ENCODE data around the gene NEURL1. TPM values are rescaled to one million over a fixed set of nuclear protein-coding genes. Genes with fewer than 3 reads are reported as not detected.

The NEURL1 gene
- total RNA-seq, 1 experiment from 2014 or later, result 4.8 TPM

DNA sequence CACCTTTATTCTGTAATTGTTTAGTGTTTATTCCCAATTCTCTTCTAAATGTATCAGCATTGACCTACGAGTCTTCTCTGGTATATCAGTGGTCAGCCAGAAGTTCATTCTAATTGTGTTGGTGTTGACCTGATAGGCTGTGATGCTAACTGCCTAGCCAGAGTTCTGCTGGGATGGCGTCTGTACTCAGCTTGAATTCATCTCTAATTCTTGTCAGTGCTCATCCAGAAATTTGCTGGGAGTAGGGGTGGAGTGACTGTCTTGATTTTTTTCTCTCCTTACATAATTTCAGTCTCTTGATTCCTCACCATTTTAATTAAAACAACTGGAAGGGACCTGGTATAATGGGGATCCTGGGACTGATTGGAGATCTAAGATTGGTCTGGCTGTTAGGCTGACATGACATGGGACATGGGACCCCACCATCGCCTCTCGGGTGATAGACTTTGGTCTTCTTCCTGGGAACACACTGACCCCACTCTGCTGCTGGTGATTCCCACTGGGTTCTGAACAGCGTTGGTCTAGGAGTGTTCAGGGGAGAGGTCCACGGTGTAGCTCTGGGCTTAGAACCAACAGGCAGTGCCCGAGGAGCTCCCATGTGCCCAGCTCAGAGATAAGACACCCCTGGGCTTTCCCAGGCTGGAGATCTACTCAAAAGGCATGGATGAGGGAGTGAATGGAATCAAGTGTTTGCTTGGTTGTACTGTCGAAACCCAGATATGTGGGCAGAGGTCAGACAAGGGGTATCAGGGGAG lies 3.8 kb downstream of the NEURL1 start:
- Histone ChIP-seq H2AFZ (no peak overlapping the region), H3F3A (ENCODE audit: insufficient read depth, low read depth) (no peaks in the 10 kb centered on the region; the same call in 1 of the 2 replicates), H3K9me2 (ENCODE audit: insufficient read depth) (no peaks in the 10 kb centered on the region), H3K4me1 (replicated peaks; ENCODE audit: insufficient read depth) (peaks cover 2% of the 10 kb centered on the region; the same call in 1 of the 2 replicates), H3K27me3 (ENCODE audit: insufficient read depth, low read depth) (no peaks in the 10 kb centered on the region; the same call in 1 of the 2 replicates), H3K36me3 (ENCODE audit: low read depth) (no peaks in the 10 kb centered on the region), H3K79me2 (ENCODE audit: low read depth) (no peaks in the 10 kb centered on the region), H3K4me2 (no peak overlapping the region), H3K9me3 (ENCODE audit: insufficient read depth, low read depth) (no peaks in the 10 kb centered on the region), H3K27ac (no peak overlapping the region), H4K20me1 (ENCODE audit: insufficient read depth) (no peaks in the 10 kb centered on the region), H3K4me3 (no peak overlapping the region)
- no TSS peak for BruUV-seq (replicated peaks)
- POLR2A ChIA-PET (ENCODE audit: unreplicated experiment), result no interaction called here
- CTCF ChIA-PET, result no interaction called here
- TF ChIP-seq EZH2 (IDR thresholded peaks at IDR 0.05; ENCODE audit: low read depth) (no peak), CTCF (conservative IDR thresholded peaks at IDR 0.05) (no peak)
- intact Hi-C loops (cut with micrococcal nuclease; ENCODE audit: unreplicated experiment), result loop anchor here (10.0 kb wide), 1 partner anchor 47 kb away; no protein-coding TSS in a partner anchor
- DNase-seq, result no peak

DNA sequence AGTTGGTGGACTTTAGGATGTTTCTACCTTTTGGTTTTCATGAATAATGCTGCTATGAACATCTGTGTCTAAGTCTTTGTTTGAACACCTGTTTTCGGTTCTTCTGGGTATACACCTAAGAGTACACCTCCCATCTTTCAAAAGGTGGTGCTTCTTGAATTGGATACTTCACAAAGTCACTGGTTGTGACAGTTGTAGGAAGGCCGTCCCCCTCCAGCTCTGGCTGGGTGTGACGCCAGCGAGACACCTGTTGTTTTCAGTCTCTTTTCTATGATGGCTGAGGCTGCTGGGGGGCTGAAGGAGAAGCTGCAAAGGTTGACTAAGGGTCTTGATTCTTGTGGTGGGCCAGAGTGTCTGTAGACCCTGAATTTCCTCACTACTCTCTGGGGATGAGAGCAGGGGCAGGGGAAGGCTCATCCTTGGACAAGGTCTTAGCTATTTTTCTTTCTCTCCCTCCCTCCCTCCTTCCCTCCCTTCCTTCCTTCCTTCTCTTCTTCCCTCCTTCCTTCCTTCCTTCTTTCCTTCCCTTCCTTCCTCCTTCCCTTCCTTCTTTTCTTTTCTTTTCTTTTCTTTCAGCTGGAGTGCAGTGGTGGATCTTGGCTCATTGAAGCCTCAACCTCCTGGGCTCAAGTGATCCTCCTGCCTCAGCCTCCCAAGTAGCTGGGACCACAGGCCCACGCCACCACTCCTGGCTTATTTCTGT lies 5.6 kb downstream of the NEURL1 start:
- no peaks in the 10 kb centered on the region for H4K20me1 ChIP-seq (ENCODE audit: insufficient read depth)
- intact Hi-C loops (cut with micrococcal nuclease; ENCODE audit: unreplicated experiment), result loop anchor here (10.0 kb wide), 1 partner anchor 46 kb away; no protein-coding TSS in a partner anchor
- no peak overlapping the region for H3K4me3 ChIP-seq
- POLR2A ChIA-PET (ENCODE audit: unreplicated experiment), result no interaction called here
- H3K4me1 ChIP-seq (replicated peaks; ENCODE audit: insufficient read depth), result peaks cover 3% of the 10 kb centered on the region; the same call in 1 of the 2 replicates
- no peak for DNase-seq
- no peak overlapping the region for H2AFZ ChIP-seq
- H3K27me3 ChIP-seq (ENCODE audit: insufficient read depth, low read depth), result no peaks in the 10 kb centered on the region; the same call in 1 of the 2 replicates
- H3F3A ChIP-seq (ENCODE audit: insufficient read depth, low read depth), result peaks cover 2% of the 10 kb centered on the region
- BruUV-seq (replicated peaks), result no TSS peak
- H3K9me3 ChIP-seq (ENCODE audit: insufficient read depth, low read depth), result no peaks in the 10 kb centered on the region
- no peaks in the 10 kb centered on the region for H3K9me2 ChIP-seq (ENCODE audit: insufficient read depth)
- CTCF ChIA-PET, result interaction anchor here (0.6 kb wide), 1 partner anchor 37 kb away, joined by 4 read pairs; no protein-coding TSS in a partner anchor
- TF ChIP-seq EZH2 (IDR thresholded peaks at IDR 0.05; ENCODE audit: low read depth) (no peak), CTCF (conservative IDR thresholded peaks at IDR 0.05) (no peak)
- H3K27ac ChIP-seq, result no peak overlapping the region
- H3K79me2 ChIP-seq (ENCODE audit: low read depth), result no peaks in the 10 kb centered on the region
- no peaks in the 10 kb centered on the region for H3K36me3 ChIP-seq (ENCODE audit: low read depth)
- H3K4me2 ChIP-seq, result no peak overlapping the region

DNA sequence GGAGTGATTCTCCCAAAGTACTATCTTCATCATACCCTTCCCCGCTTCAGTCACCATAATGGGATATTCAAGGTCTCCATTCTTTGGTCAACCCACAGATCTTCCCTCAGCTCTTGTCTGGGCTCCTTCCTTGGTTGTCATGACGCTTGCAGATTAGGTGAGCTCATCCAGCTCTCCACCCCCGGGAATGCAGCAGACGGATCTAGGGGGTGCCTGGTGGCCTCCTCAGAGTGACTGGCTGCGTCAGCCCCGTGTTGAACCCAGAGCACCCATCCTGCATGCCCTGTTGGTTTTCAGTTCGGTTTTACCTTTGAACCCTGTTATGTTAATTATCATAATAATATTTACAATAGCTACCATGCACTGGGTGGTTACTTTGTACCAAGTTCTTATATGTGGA lies 6.4 kb downstream of the NEURL1 start:
- Histone ChIP-seq H2AFZ (no peak overlapping the region), H4K20me1 (ENCODE audit: insufficient read depth) (no peaks in the 10 kb centered on the region), H3K27me3 (ENCODE audit: insufficient read depth, low read depth) (no peaks in the 10 kb centered on the region; the same call in 1 of the 2 replicates), H3K4me3 (no peak overlapping the region), H3K79me2 (ENCODE audit: low read depth) (no peaks in the 10 kb centered on the region), H3K36me3 (ENCODE audit: low read depth) (no peaks in the 10 kb centered on the region), H3K27ac (no peak overlapping the region), H3K4me1 (replicated peaks; ENCODE audit: insufficient read depth) (peaks cover 8% of the 10 kb centered on the region), H3F3A (ENCODE audit: insufficient read depth, low read depth) (peaks cover 10% of the 10 kb centered on the region), H3K9me3 (ENCODE audit: insufficient read depth, low read depth) (no peaks in the 10 kb centered on the region), H3K9me2 (ENCODE audit: insufficient read depth) (no peaks in the 10 kb centered on the region), H3K4me2 (no peak overlapping the region)
- no TSS peak for BruUV-seq (replicated peaks)
- intact Hi-C loops (cut with micrococcal nuclease; ENCODE audit: unreplicated experiment), result loop anchor here (10.0 kb wide), 1 partner anchor 45 kb away; no protein-coding TSS in a partner anchor
- no peak for TF ChIP-seq EZH2 (IDR thresholded peaks at IDR 0.05; ENCODE audit: low read depth)
- TF ChIP-seq CTCF (conservative IDR thresholded peaks at IDR 0.05), result no peak
- ChIA-PET CTCF (no interaction called here), POLR2A (ENCODE audit: unreplicated experiment) (no interaction called here)
- DNase-seq, result no peak
